CD4-positive, alpha-beta T cell treated with Interleukin-4 for 4 hours (primary cell): ENCODE measurements around the gene FIGLA.
"Not testable (repeated sequence)": the region's sequence is repeated elsewhere in the genome, so short reads cannot be mapped to it uniquely, and the experiment has no call there.

Experiments
- DNase-seq: peaks from one replicate; pipeline ENCODE4 v3.0.0-alpha.2; 2020

Gene FIGLA

GRCh38 chr2:70743068-70743467 lies 47.4 kb downstream of the FIGLA start:
- no peak for DNase-seq

GRCh38 chr2:70739492-70739891 lies 51.0 kb downstream of the FIGLA start:
- DNase-seq: not testable (repeated sequence)

- no peak for DNase-seq
These were observed 52.3 kb downstream of the FIGLA start for GRCh38 chr2:70738159-70738558.

- no peak for DNase-seq
These were observed 55.4 kb downstream of the FIGLA start for GRCh38 chr2:70735071-70735470.

GRCh38 chr2:70733646-70734180 lies 56.7 kb downstream of the FIGLA start:
- no peak for DNase-seq

- DNase-seq: no peak
These were observed 57.4 kb downstream of the FIGLA start for GRCh38 chr2:70732766-70733645.

GRCh38 chr2:70730730-70731129 lies 59.7 kb downstream of the FIGLA start:
- no peak for DNase-seq

GRCh38 chr2:70729647-70730046 lies 60.8 kb downstream of the FIGLA start:
- DNase-seq: no peak

GRCh38 chr2:70728128-70728527 lies 62.3 kb downstream of the FIGLA start:
- no peak for DNase-seq
